Measurements from ENCODE around the gene GIT2.

DNA sequence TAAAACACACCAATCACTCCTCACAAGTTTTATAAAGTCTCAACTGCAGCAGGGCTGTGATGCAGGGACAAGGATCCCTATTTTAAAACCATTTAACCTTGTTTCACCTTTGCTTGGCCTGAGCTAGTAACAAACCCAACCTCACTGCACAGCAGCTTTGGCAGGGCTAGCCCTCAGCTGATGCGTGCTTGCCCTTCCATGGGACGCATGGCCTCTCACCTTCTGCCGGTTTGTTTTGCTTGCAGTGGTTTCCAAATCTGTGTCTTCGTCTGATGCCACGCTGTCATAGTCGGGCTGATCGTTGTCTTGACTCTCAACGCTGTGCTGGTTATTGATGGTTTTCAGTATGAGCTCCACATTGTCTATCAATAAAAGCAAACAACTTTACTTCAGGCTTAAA lies 43.3 kb downstream of the GIT2 start:
- TF ChIP-seq EZH2 (IDR thresholded peaks at IDR 0.05) (no peak), POLR2AphosphoS5 (IDR thresholded peaks at IDR 0.05; ENCODE audit: borderline replicate concordance, low read depth, low read length) (no peak)
